Neural progenitor cell (in vitro differentiated cells): ENCODE results near the gene ZNF420. TPM values are rescaled to one million over a fixed set of nuclear protein-coding genes. Genes with fewer than 3 reads are reported as not detected.
"Not testable (repeated sequence)": the region's sequence is repeated elsewhere in the genome, so short reads cannot be mapped to it uniquely, and the experiment has no call there.

Experiments
- DNase-seq: peaks from one replicate; pipeline ENCODE4 v3.0.0-alpha.2; 2016; ENCODE audit warnings: low spot score
- H2AFZ ChIP-seq: fragments of 200-600 bp; sonication (generic); replicated peaks from 2 replicates; pipeline ENCODE4 v1.6.1; 2016; ENCODE audit warnings: antibody characterized with exemption
- H3F3A ChIP-seq: fragments of 200-600 bp; sonication (generic); 2 replicates; pipeline ENCODE4 v1.6.1; 2016; ENCODE audit warnings: antibody characterized with exemption, low read depth
- H3K27ac ChIP-seq: fragments of 200-600 bp; sonication (generic); 2 replicates; pipeline ENCODE4 v1.5.1; 2016; ENCODE audit warnings: mild to moderate bottlenecking
- H3K27me3 ChIP-seq: fragments of 200-600 bp; sonication (generic); 2 replicates; pipeline ENCODE4 v1.6.1; 2016; ENCODE audit warnings: mild to moderate bottlenecking, moderate library complexity
- H3K36me3 ChIP-seq: fragments of 200-600 bp; sonication (generic); 2 replicates; pipeline ENCODE4 v1.5.1; 2016
- H3K4me1 ChIP-seq: fragments of 200-600 bp; sonication (generic); 2 replicates; pipeline ENCODE4 v1.6.1; 2016; ENCODE audit warnings: mixed run types
- H3K4me2 ChIP-seq: fragments of 200-600 bp; sonication (generic); 2 replicates; pipeline ENCODE4 v1.6.1; 2016
- H3K4me3 ChIP-seq: fragments of 200-600 bp; sonication (generic); 2 replicates; pipeline ENCODE4 v1.5.1; 2016
- H3K79me2 ChIP-seq: fragments of 200-600 bp; sonication (generic); 2 replicates; pipeline ENCODE4 v1.6.1; 2016; ENCODE audit warnings: low read depth
- H3K9ac ChIP-seq: fragments of 200-600 bp; sonication (generic); 2 replicates; pipeline ENCODE4 v1.6.1; 2016
- H3K9me3 ChIP-seq: fragments of 200-600 bp; sonication (generic); 2 replicates; pipeline ENCODE4 v1.5.1; 2016; ENCODE audit warnings: low read depth
- H4K20me1 ChIP-seq: fragments of 200-600 bp; sonication (generic); 2 replicates; pipeline ENCODE4 v1.6.1; 2016; ENCODE audit warnings: low read depth
- H3K27ac Mint-ChIP-seq: 3 replicates; pipeline ENCODE4 v1.8.0; 2021; ENCODE audit warnings: mixed read lengths
- H3K27me3 Mint-ChIP-seq: 2 replicates; pipeline ENCODE4 v1.8.0; 2022; ENCODE audit warnings: low read depth, mild to moderate bottlenecking, inconsistent platforms, moderate library complexity, mixed read lengths; ENCODE audit not compliant: insufficient read depth
- H3K36me3 Mint-ChIP-seq: 3 replicates; pipeline ENCODE4 v1.8.0; 2021; ENCODE audit warnings: mixed read lengths
- H3K4me1 Mint-ChIP-seq: 3 replicates; pipeline ENCODE4 v1.8.0; 2021; ENCODE audit warnings: mixed read lengths
- H3K4me3 Mint-ChIP-seq: 3 replicates; pipeline ENCODE4 v1.8.0; 2021; ENCODE audit warnings: mild to moderate bottlenecking, moderate library complexity, mixed read lengths
- H3K9me3 Mint-ChIP-seq: 3 replicates; pipeline ENCODE4 v1.8.0; 2020; ENCODE audit warnings: mixed read lengths
- EZH2 ChIP-seq: fragments of 200-600 bp; sonication (generic); IDR thresholded peaks from 2 replicates; pipeline ENCODE4 v1.6.1; 2017; ENCODE audit warnings: antibody characterized with exemption, mild to moderate bottlenecking, moderate library complexity
- EZH2phosphoT487 ChIP-seq: fragments of 200-600 bp; sonication (generic); IDR thresholded peaks from 2 replicates; pipeline ENCODE4 v1.6.1; 2017; ENCODE audit warnings: antibody characterized with exemption
- total RNA-seq: library from RNA; depleted of rRNA; stranded (reverse); fragments of >200 nt; gene quantifications from 2 replicates; pipeline ENCODE4 v1.2.3, GENCODE V29; 2015; ENCODE audit warnings: low replicate concordance
- TF ChIP-seq, protein P1 (sequence below): fragments of 200-600 bp; sonication (generic); IDR thresholded peaks from 2 replicates; pipeline ENCODE4 v1.5.1; 2017; ENCODE audit warnings: antibody characterized with exemption, mild to moderate bottlenecking

ZNF420 gene
- total RNA-seq, 1 donor from 2014 or later = 19.8 TPM

DNA sequence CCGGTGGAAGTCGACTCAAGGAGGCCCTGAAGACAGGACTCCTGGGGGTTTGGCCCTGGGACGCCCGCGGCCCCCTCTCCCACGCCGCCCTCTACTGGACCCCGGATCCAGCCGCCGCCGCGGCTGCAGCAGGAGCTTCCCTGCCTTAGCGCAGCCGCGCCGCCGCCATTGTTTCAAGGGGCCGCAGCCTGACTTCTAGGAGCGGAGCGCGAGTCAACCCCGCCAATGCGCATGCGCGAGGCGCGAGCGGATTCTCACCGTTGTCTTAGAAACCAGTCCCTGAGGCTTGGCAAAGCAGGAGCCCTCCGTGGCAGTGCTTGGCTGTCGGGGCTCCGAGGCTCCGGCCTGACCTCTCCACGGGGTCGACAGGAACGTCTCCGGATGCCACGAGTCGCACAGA, 19.1 kb upstream of the ZNF420 start:
- TF ChIP-seq, protein P1, sequence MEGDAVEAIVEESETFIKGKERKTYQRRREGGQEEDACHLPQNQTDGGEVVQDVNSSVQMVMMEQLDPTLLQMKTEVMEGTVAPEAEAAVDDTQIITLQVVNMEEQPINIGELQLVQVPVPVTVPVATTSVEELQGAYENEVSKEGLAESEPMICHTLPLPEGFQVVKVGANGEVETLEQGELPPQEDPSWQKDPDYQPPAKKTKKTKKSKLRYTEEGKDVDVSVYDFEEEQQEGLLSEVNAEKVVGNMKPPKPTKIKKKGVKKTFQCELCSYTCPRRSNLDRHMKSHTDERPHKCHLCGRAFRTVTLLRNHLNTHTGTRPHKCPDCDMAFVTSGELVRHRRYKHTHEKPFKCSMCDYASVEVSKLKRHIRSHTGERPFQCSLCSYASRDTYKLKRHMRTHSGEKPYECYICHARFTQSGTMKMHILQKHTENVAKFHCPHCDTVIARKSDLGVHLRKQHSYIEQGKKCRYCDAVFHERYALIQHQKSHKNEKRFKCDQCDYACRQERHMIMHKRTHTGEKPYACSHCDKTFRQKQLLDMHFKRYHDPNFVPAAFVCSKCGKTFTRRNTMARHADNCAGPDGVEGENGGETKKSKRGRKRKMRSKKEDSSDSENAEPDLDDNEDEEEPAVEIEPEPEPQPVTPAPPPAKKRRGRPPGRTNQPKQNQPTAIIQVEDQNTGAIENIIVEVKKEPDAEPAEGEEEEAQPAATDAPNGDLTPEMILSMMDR = no peak
- TF ChIP-seq EZH2phosphoT487 (no peak), EZH2 (no peak)

DNA sequence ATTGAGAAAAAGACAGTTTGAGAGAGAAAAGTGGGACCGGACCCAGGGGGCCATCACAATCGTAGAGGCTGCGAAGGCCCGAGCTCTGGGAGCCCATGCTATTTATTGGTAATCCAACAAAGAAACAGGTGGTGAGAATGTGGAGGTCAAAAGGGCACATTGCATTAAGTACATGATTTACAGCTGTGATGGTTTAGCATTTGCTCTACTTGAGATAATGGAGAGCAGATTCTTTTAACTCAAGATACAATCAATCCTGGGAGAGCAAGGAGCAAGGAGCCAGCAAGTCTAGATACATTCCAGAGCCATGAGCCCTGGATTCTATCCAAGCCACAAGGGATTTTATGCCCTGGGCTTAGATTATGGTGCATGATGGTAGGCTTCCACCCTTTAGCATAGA, 13.3 kb upstream of the ZNF420 start:
- not testable (repeated sequence) for H3K27me3 ChIP-seq, H3K4me3 ChIP-seq, H3F3A ChIP-seq, H4K20me1 ChIP-seq, H3K36me3 Mint-ChIP-seq, H3K9ac ChIP-seq, H3K27me3 Mint-ChIP-seq, H2AFZ ChIP-seq, H3K4me2 ChIP-seq, H3K4me3 Mint-ChIP-seq, H3K4me1 ChIP-seq, H3K27ac Mint-ChIP-seq, H3K79me2 ChIP-seq, H3K36me3 ChIP-seq, H3K27ac ChIP-seq, H3K4me1 Mint-ChIP-seq, DNase-seq
- H3K9me3 Mint-ChIP-seq = peaks cover 55% of the 10 kb centered on the region
- H3K9me3 ChIP-seq = peaks cover 20% of the 10 kb centered on the region

More for the DNA sequence above, 19.1 kb upstream of the ZNF420 start:
- Histone ChIP-seq H3K4me2 (no peak overlapping the region), H2AFZ (no peak overlapping the region), H4K20me1 (no peaks in the 10 kb centered on the region), H3K4me1 (no peaks in the 10 kb centered on the region), H3K79me2 (no peaks in the 10 kb centered on the region), H3K27me3 (no peaks in the 10 kb centered on the region), H3F3A (no peaks in the 10 kb centered on the region), H3K9me3 (peaks cover 12% of the 10 kb centered on the region), H3K9ac (no peak overlapping the region), H3K4me3 (no peak overlapping the region), H3K27ac (no peak overlapping the region), H3K36me3 (no peaks in the 10 kb centered on the region)
- peaks cover 68% of the 10 kb centered on the region for H3K9me3 Mint-ChIP-seq
- H3K27ac Mint-ChIP-seq = no peak overlapping the region
- no peak overlapping the region for H3K4me3 Mint-ChIP-seq
- no peak for DNase-seq
- peaks cover 7% of the 10 kb centered on the region for H3K27me3 Mint-ChIP-seq
- no peaks in the 10 kb centered on the region for H3K4me1 Mint-ChIP-seq
- peaks cover 8% of the 10 kb centered on the region for H3K36me3 Mint-ChIP-seq

DNA sequence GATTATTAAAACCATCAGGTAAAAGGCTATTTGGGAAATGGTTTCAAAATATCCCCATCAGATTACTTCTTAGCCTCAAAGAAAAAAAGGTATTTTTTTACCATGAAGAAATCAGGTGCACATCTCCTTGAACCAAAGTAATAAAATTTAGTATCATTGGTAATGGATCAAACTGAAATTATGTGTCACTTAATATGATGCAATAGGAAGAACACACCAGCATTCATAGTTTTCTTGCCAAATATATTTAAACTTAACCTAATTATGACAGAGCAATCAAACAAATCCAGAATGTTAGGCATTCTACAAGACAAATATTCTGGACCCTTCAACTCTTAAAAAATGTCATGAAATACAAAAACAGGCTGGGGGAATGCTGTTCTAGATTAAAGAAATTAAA, 4.1 kb upstream of the ZNF420 start:
- Mint-ChIP-seq H3K27ac (no peak overlapping the region), H3K4me1 (peaks cover 12% of the 10 kb centered on the region), H3K9me3 (peaks cover 49% of the 10 kb centered on the region), H3K36me3 (peaks cover 4% of the 10 kb centered on the region), H3K4me3 (no peak overlapping the region), H3K27me3 (peaks cover 3% of the 10 kb centered on the region)
- H2AFZ ChIP-seq = no peak overlapping the region
- no peak overlapping the region for H3K4me2 ChIP-seq
- H3K36me3 ChIP-seq = no peaks in the 10 kb centered on the region
- no peaks in the 10 kb centered on the region for H4K20me1 ChIP-seq
- no peak overlapping the region for H3K4me3 ChIP-seq
- H3K4me1 ChIP-seq = no peaks in the 10 kb centered on the region
- H3K79me2 ChIP-seq = peaks cover 8% of the 10 kb centered on the region
- no peak overlapping the region for H3K27ac ChIP-seq
- DNase-seq = no peak
- H3K27me3 ChIP-seq = no peaks in the 10 kb centered on the region
- TF ChIP-seq, protein P1 = no peak
- TF ChIP-seq EZH2 (no peak), EZH2phosphoT487 (no peak)
- no peaks in the 10 kb centered on the region for H3F3A ChIP-seq
- no peak overlapping the region for H3K9ac ChIP-seq
- peaks cover 10% of the 10 kb centered on the region for H3K9me3 ChIP-seq

DNA sequence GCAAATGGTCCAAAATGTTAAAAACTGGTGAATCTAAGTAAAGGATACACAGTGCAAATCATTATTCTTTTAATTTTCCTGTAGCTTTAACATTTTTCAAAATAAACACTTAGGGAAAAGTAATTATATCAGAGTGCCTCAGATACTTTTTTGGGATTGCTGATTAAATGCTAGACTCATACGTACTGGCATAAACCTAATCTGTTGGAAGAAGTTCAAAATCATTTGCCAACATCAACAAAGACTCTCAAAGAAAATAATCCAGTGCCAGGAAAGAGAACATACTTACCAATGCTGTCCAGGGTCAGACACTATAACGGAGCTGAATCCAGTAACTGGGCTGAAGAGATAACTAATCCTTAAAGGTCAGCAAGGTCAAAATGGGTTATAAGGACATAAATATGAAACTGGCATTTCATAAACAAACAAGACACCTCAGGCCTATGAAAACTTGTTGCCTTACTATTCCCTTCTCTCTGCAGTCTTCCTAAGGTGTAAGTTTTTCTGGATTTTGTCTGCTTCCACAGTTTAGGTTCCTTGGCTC, 3.3 kb upstream of the ZNF420 start:
- Mint-ChIP-seq H3K4me3 (no peak overlapping the region), H3K36me3 (peaks cover 4% of the 10 kb centered on the region), H3K27me3 (peaks cover 3% of the 10 kb centered on the region), H3K27ac (no peak overlapping the region), H3K4me1 (peaks cover 13% of the 10 kb centered on the region), H3K9me3 (peaks cover 54% of the 10 kb centered on the region)
- TF ChIP-seq, protein P1 = no peak
- TF ChIP-seq EZH2phosphoT487 (no peak), EZH2 (no peak)
- Histone ChIP-seq H3K4me2 (no peak overlapping the region), H3F3A (no peaks in the 10 kb centered on the region), H3K36me3 (no peaks in the 10 kb centered on the region), H3K9ac (no peak overlapping the region), H2AFZ (no peak overlapping the region), H3K4me3 (no peak overlapping the region), H3K79me2 (peaks cover 16% of the 10 kb centered on the region), H3K4me1 (no peaks in the 10 kb centered on the region), H3K9me3 (peaks cover 10% of the 10 kb centered on the region), H3K27ac (no peak overlapping the region), H3K27me3 (no peaks in the 10 kb centered on the region), H4K20me1 (no peaks in the 10 kb centered on the region)
- no peak for DNase-seq

DNA sequence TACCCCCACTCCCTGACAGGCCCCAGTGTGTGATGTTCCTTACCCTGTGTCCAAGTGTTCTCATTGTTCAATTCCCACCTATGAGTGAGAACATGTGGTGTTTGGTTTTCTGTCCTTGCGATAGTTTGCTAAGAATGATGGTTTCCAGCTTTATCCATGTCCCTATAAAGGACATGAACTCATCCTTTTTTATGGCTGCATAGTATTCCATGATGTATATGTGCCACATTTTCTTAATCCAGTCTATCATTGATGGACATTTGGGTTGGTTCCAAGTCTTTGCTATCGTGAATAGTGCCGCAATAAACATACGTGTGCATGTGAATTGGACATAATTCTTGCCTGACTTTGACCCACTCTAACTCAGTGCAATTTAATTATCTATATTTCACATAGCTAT, 1.7 kb upstream of the ZNF420 start:
- H3K36me3 ChIP-seq, H3K27me3 Mint-ChIP-seq, H3K4me3 ChIP-seq, H3K4me1 ChIP-seq, H3K27ac Mint-ChIP-seq, H3K9me3 ChIP-seq, H3K27me3 ChIP-seq, DNase-seq, H3F3A ChIP-seq, H3K9ac ChIP-seq, H3K27ac ChIP-seq, H3K4me2 ChIP-seq, H2AFZ ChIP-seq, H4K20me1 ChIP-seq: not testable (repeated sequence)
- peaks cover 30% of the 10 kb centered on the region for H3K79me2 ChIP-seq
- H3K4me1 Mint-ChIP-seq = peaks cover 13% of the 10 kb centered on the region
- H3K4me3 Mint-ChIP-seq = peak overlapping the region; percentile 4
- peaks cover 62% of the 10 kb centered on the region for H3K9me3 Mint-ChIP-seq
- H3K36me3 Mint-ChIP-seq = peaks cover 16% of the 10 kb centered on the region
